Measurements from ENCODE around the gene ZNF780A. TPM values are rescaled to one million over a fixed set of nuclear protein-coding genes. Genes with fewer than 3 reads are reported as not detected.
A peak's percentile ranks its signal among the peaks of the same experiment; 100 is the strongest.
"Not testable (repeated sequence)": the region's sequence is repeated elsewhere in the genome, so short reads cannot be mapped to it uniquely, and the experiment has no call there.

Gene ZNF780A
- 10 to 100 TPM; 12.6 to 25.3 TPM for total RNA-seq

DNA sequence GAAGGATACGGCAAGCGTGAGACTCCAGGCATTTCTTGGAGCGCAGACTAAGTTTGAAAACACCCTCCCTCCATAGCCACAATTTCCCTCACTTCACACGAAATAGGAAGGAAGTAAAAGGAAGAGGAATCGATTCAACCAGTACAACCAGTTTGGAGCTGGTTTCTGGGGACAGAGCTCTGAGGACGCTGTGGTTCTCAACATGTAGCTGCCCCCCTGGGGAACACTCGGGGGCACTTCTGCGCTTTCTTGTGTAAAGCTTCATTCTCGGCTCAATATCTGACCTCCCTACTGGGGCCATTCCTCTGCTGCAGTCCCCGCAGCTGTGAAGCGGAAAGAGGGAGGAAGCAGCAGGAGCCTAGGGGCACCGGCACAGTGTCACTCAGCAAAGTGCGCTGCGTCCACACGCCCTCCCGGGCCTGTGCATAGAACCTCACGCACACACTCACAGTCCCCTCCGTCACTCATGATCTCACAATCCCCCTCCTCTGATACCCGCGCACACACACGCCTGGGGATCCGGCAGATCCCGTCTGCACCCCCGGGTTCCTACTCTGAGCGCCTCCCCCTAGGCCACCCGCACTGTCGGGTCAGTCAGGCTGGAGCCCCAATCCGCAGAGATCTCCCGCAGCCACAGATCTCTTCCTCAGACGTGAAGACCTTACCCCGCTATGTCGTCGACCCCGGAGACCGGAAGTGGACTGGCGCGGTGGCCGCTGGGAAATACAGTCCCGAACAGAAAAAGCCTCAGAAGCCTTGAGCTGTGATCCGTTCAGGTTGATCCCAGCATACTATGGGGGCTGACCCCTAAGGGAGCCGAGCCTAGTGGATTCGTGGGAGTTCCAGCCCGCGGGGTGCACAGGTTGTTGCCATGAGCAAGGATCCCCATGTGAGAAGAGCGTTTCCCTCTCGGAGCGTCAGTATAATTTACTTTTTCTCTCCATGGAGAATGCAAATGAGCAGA lies at the start of gene ZNF780A:
Gene ZNF780A (minus strand): TSS at position 703 of the 964 bp plus-strand sequence. CDS start 6,190 bp downstream, outside the sequence.
- Mint-ChIP-seq H3K27ac (peak within 1 kb of the TSS; percentile 100), H3K4me1 (peaks cover 26% of the 10 kb centered on the region), H3K9me3 (no peaks in the 10 kb centered on the region), H3K36me3 (ENCODE audit: low read depth) (peaks cover 17% of the 10 kb centered on the region), H3K4me3 (peak within 1 kb of the TSS; percentile 100), H3K27me3 (peaks cover 7% of the 10 kb centered on the region)
- ATAC-seq (replicated peaks), result peak; percentile 95

DNA sequence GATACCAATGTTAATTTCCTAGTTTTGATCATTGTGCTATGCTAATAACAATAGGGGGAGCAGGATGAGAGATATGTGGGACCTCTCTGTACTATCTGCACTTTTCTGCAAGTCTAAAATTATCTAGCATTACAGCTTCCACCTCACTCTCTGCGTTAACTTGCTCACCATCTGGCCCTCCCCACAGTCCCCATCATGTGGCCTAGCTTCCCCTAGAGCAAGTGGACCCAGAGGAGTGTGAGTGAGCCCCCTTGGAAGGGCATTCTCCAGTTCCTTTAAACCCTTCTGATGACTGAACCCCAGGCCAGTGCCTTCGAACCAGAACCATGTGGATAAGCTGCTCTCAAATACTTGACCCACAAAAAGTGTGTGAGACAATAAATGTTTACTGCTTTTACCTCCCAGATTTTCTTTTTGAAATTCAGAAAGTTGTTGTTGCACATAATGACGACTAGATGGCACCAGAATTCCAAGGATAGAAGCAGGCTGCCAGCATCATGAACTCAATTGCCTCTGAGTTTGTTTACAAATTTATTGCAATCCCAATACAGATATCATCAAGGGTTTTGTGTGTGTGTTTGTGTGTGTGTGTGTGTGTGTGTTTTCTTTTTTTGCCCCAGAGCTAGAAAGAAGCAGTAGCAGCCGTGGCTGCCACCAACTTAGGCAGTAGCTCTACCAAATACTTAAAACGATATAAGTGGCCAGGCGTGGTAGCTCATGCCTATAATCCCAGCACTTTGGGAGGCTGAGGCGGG lies 49.0 kb upstream of the ZNF780A start:
- no peak overlapping the region for H3K27ac Mint-ChIP-seq
- no peak for ATAC-seq (replicated peaks)
- H3K4me3 Mint-ChIP-seq, result no peak overlapping the region
- H3K9me3 Mint-ChIP-seq, result no peaks in the 10 kb centered on the region
- H3K4me1 Mint-ChIP-seq, result no peaks in the 10 kb centered on the region
- H3K27me3 Mint-ChIP-seq, result peaks cover 11% of the 10 kb centered on the region
- no peaks in the 10 kb centered on the region for H3K36me3 Mint-ChIP-seq (ENCODE audit: low read depth)

DNA sequence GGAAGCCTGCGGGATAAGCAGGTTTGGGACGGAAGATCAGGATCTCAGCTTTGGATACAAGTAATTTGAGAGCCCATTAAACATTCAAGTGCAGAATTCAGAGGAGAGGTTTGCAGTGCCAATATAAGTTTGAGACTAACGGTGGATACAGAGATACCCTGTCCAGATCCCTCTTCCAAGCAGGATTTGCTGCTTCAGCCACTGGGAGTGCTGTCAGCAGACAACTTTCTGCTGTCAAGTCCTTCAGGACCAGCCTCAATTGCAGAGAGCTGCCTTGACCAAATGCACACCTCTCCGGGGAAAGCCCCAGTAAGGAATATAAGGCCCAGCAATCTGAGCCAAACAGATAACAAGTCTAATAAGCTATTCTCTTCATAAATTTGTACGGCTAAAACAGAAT lies 46.1 kb upstream of the ZNF780A start:
- H3K27me3 Mint-ChIP-seq, result peaks cover 17% of the 10 kb centered on the region
- no peaks in the 10 kb centered on the region for H3K4me1 Mint-ChIP-seq
- no peak overlapping the region for H3K4me3 Mint-ChIP-seq
- no peak for ATAC-seq (replicated peaks)
- H3K36me3 Mint-ChIP-seq (ENCODE audit: low read depth), result no peaks in the 10 kb centered on the region
- no peak overlapping the region for H3K27ac Mint-ChIP-seq
- no peaks in the 10 kb centered on the region for H3K9me3 Mint-ChIP-seq

DNA sequence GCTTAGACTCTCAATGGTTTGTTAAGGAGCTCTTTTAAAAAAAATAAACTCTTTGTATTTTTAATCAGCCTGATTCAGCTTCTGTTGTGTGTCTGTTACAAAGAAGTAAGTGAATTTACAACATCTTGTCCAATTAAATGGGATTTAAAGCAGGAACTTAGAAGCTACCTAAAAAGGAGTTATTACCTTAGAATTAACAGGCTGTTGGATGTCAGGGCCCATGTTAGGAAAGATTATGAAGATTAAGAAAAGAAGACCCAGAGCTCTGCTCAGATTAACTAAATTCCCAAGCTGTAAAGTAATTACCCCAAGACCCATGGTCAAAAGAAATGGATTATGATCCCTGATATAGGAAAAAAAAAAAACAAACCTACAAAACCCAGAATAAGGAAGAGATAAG lies 44.1 kb upstream of the ZNF780A start:
- no peaks in the 10 kb centered on the region for H3K4me1 Mint-ChIP-seq
- no peaks in the 10 kb centered on the region for H3K36me3 Mint-ChIP-seq (ENCODE audit: low read depth)
- no peak overlapping the region for H3K4me3 Mint-ChIP-seq
- H3K27me3 Mint-ChIP-seq, result peaks cover 31% of the 10 kb centered on the region
- no peak overlapping the region for H3K27ac Mint-ChIP-seq
- peaks cover 3% of the 10 kb centered on the region for H3K9me3 Mint-ChIP-seq
- no peak for ATAC-seq (replicated peaks)

DNA sequence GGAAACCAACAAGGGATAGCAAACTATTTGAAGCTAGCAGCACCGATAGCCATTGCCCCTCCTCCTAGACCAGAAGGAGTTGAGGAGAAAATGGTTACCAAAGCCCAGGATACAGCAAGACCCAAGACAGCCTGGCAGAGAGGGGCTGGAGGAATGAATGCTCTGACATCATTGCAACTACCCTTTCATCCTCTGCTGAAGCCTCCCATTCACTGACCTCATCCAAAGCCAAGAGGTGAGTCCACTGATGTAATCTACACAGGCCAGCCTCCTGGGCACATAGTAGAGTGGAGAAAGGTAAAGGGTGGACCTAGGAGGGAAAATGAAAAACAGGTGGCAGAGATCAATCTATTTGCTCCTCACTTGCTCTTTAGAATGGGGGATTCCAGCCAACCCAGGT lies 42.7 kb upstream of the ZNF780A start:
- Mint-ChIP-seq H3K9me3 (peaks cover 7% of the 10 kb centered on the region), H3K4me3 (no peak overlapping the region), H3K27ac (no peak overlapping the region), H3K4me1 (no peaks in the 10 kb centered on the region), H3K36me3 (ENCODE audit: low read depth) (no peaks in the 10 kb centered on the region), H3K27me3 (peaks cover 35% of the 10 kb centered on the region)
- ATAC-seq (replicated peaks), result no peak

DNA sequence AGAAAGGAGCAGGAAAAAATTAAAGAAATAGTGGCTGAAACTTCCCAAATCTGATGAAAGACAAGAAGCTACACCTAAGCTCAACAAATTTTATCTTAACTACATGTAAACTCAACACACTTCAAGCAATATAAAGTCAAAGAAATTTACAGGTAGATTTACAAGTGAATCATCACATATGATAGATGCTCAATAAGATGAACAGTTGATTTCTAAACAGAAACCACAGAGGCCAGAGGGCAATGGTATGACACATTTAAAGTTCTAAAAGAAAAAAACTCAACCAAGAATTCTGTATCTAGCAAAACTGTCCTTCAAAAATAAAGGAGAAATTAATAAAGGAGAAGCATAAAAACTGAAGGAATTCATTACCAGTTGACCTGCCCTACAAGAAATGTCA lies 39.3 kb upstream of the ZNF780A start:
- H3K27ac Mint-ChIP-seq, result no peak overlapping the region
- peaks cover 40% of the 10 kb centered on the region for H3K27me3 Mint-ChIP-seq
- H3K4me1 Mint-ChIP-seq, result no peaks in the 10 kb centered on the region
- H3K36me3 Mint-ChIP-seq (ENCODE audit: low read depth), result no peaks in the 10 kb centered on the region
- H3K9me3 Mint-ChIP-seq, result peaks cover 7% of the 10 kb centered on the region
- H3K4me3 Mint-ChIP-seq, result no peak overlapping the region
- ATAC-seq (replicated peaks), result no peak

DNA sequence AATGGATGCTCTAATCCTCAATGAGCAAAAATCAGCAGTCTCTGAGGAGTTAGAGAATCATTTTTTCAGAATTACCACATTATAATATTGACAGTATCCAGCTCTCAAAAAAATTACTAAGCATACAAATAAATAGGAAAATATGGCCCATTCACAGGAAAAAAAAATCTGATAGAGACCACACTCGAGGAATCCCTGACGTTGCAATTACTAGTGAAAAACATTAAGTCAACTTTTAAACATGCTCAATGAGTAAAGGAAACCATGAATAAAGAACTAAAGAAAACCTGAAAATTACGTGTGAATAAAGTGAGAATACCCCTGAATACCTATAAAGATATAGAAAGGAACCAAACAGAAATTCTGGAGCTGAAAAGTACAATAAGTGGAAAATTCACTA lies 38.7 kb upstream of the ZNF780A start:
- peaks cover 40% of the 10 kb centered on the region for H3K27me3 Mint-ChIP-seq
- no peak for ATAC-seq (replicated peaks)
- peaks cover 7% of the 10 kb centered on the region for H3K9me3 Mint-ChIP-seq

DNA sequence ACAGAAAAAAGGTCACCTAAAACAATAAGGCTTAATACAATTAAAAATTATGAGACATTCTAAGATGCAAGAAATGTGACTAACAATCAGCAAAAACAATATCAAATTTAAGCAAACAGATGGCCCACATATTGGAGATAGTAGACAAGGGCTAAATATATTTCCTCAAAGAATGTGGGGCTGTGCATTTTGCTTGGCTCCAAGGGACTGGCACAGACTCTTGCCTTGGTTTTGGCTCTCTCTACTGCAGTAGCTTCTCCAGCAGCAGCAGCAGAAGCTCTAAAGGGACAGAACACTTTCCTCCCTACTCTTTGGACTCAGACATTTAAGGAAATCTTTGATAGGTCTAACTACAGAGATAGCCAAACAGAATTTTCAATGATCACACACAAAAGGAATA lies 38.2 kb upstream of the ZNF780A start:
- H3K9me3 Mint-ChIP-seq, result peaks cover 7% of the 10 kb centered on the region
- H3K4me1 Mint-ChIP-seq, result no peaks in the 10 kb centered on the region
- H3K4me3 Mint-ChIP-seq, result no peak overlapping the region
- no peak overlapping the region for H3K27ac Mint-ChIP-seq
- ATAC-seq (replicated peaks), result no peak
- no peaks in the 10 kb centered on the region for H3K36me3 Mint-ChIP-seq (ENCODE audit: low read depth)
- H3K27me3 Mint-ChIP-seq, result peaks cover 40% of the 10 kb centered on the region

More for the DNA sequence above, 38.7 kb upstream of the ZNF780A start:
- Mint-ChIP-seq H3K4me1 (no peaks in the 10 kb centered on the region), H3K36me3 (ENCODE audit: low read depth) (no peaks in the 10 kb centered on the region), H3K4me3 (no peak overlapping the region), H3K27ac (no peak overlapping the region)

DNA sequence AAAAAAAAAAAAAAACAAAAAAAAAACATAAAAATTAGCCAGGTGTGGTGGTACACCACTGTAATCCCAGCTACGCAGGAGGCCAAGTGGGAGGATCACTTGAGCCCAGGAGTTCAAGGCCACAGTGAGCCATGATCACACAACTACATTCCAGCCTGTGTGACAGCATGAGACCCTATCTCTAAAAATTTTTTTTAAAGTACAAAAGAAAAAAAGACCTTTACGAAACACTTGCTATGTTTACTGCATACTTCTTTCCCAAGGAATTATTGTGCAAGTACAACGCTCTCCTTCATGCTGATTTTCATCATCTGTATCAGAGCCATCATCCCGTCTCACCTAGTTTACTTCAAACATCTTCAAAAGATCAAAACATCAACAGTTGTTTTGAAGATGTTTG lies 28.6 kb upstream of the ZNF780A start:
- no peaks in the 10 kb centered on the region for H3K4me1 Mint-ChIP-seq
- no peak overlapping the region for H3K4me3 Mint-ChIP-seq
- H3K36me3 Mint-ChIP-seq (ENCODE audit: low read depth), result no peaks in the 10 kb centered on the region
- peaks cover 6% of the 10 kb centered on the region for H3K9me3 Mint-ChIP-seq
- no peak overlapping the region for H3K27ac Mint-ChIP-seq
- no peak for ATAC-seq (replicated peaks)
- H3K27me3 Mint-ChIP-seq, result peaks cover 23% of the 10 kb centered on the region

DNA sequence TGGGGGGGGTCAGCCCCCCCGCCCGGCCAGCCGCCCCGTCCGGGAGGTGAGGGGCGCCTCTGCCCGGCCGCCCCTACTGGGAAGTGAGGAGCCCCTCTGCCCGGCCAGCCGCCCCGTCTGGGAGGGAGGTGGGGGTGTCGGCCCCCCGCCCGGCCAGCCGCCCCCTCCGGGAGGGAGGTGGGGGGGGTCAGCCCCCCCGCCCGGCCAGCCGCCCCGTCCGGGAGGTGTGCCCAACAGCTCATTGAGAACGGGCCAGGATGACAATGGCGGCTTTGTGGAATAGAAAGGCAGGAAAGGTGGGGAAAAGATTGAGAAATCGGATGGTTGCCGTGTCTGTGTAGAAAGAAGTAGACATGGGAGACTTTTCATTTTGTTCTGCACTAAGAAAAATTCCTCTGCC lies 27.9 kb upstream of the ZNF780A start:
- ATAC-seq (replicated peaks); H3K4me3 Mint-ChIP-seq; H3K4me1 Mint-ChIP-seq; H3K36me3 Mint-ChIP-seq (ENCODE audit: low read depth); H3K27ac Mint-ChIP-seq; H3K9me3 Mint-ChIP-seq: not testable (repeated sequence)
- peaks cover 24% of the 10 kb centered on the region for H3K27me3 Mint-ChIP-seq

DNA sequence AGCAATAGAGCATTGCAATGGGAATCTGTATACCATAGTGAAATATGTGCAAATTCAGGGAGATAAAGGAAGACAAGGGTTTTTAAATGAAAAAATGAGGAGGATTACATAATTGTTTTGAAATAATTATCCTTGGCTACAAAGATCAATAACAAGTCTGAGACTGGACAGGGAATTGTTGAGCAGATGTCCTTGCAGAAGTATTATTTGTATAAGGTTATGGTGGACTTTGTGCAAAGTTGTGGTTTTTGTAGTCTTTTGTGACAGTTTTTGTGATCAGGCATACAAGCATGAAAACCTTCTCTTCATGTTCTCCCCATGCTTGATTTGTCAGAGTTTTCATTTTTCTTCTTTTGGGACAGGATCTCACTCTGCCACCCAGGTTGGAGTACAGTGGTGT lies 25.3 kb upstream of the ZNF780A start:
- Mint-ChIP-seq H3K4me3 (no peak overlapping the region), H3K9me3 (peaks cover 6% of the 10 kb centered on the region), H3K27me3 (peaks cover 16% of the 10 kb centered on the region), H3K4me1 (no peaks in the 10 kb centered on the region), H3K36me3 (ENCODE audit: low read depth) (no peaks in the 10 kb centered on the region), H3K27ac (no peak overlapping the region)
- ATAC-seq (replicated peaks), result no peak

DNA sequence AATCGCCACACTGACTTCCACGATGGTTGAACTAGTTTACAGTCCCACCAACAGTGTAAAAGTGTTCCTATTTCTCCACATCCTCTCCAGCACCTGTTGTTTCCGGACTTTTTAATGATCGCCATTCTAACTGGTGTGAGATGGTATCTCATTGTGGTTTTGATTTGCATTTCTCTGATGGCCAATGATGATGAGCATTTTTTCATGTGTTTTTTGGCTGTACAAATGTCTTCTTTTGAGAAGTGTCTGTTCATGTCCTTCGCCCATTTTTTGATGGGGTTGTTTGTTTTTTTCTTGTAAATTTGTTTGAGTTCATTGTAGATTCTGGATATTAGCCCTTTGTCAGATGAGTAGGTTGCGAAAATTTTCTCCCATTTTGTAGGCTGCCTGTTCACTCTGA lies 23.4 kb upstream of the ZNF780A start:
- H3K36me3 Mint-ChIP-seq (ENCODE audit: low read depth); H3K4me3 Mint-ChIP-seq; H3K27ac Mint-ChIP-seq; H3K9me3 Mint-ChIP-seq; H3K4me1 Mint-ChIP-seq; ATAC-seq (replicated peaks): not testable (repeated sequence)
- H3K27me3 Mint-ChIP-seq, result peaks cover 10% of the 10 kb centered on the region

DNA sequence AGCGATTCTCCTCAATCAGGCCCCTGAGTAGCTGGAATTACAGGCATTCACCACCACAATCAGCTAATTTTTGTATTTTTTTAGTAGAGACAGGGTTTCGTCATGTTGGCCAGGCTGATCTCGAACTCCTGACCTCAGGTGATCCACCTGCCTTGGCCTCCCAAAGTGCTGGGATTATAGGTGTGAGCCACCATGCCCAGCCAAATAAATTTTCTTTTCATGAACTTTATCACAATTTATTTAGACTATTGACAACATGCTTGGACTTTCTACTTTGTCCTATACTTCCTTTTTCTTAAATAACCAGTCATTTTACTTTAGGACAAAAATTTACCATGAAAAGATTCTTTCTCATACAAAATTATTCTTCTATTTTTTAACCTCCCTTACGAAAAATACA lies 21.5 kb upstream of the ZNF780A start:
- ATAC-seq (replicated peaks); H3K4me1 Mint-ChIP-seq; H3K9me3 Mint-ChIP-seq; H3K36me3 Mint-ChIP-seq (ENCODE audit: low read depth); H3K4me3 Mint-ChIP-seq; H3K27ac Mint-ChIP-seq: not testable (repeated sequence)
- H3K27me3 Mint-ChIP-seq, result peaks cover 10% of the 10 kb centered on the region

DNA sequence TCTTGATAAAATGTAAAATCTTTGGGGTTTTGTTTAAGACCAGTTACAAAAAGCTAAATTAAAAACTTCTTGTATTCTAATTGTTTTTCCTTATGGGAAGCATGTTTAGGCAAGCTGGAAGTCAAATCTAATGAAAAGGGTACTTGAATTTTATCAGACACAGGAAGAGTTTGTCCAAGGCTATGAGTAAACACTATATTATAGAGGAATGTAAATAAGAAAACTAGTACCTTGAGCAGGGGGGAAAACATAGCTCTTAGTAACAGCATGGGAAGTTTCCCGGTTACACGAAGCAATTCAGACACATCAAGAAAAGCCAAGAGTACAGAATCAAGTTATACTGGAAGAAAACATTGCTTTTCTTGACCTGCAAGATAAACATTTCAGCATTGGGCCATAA lies 19.8 kb upstream of the ZNF780A start:
- Mint-ChIP-seq H3K27ac (no peak overlapping the region), H3K27me3 (peaks cover 7% of the 10 kb centered on the region), H3K9me3 (peaks cover 3% of the 10 kb centered on the region), H3K4me3 (no peak overlapping the region), H3K36me3 (ENCODE audit: low read depth) (no peaks in the 10 kb centered on the region), H3K4me1 (no peaks in the 10 kb centered on the region)
- no peak for ATAC-seq (replicated peaks)

DNA sequence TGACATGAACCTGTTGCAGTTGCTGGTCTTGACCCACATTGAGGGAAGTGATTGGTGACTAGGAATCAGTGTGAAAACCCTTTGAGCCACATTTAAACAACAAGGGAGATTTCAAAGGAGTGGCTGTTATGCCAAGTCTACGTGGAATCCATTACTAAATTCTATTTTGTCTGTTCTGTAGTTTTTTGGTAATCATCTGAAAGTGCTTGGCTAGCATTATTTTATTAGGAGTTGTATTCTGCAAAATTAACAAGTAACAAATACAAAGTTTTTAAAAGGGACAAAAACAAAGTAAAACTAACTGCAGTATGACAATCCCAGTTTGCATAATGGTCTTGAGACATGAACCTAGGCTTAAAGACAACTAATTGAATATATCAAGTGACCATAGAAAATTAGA lies 14.0 kb upstream of the ZNF780A start:
- ATAC-seq (replicated peaks), result no peak
- H3K4me3 Mint-ChIP-seq, result no peak overlapping the region
- no peaks in the 10 kb centered on the region for H3K36me3 Mint-ChIP-seq (ENCODE audit: low read depth)
- H3K4me1 Mint-ChIP-seq, result no peaks in the 10 kb centered on the region
- H3K27ac Mint-ChIP-seq, result no peak overlapping the region
- H3K9me3 Mint-ChIP-seq, result peaks cover 3% of the 10 kb centered on the region
- H3K27me3 Mint-ChIP-seq, result no peaks in the 10 kb centered on the region
